Subcutaneous abdominal adipose tissue (tissue), 5 donors: ENCODE data around the gene TBC1D17.

Experiments
- H3K27ac ChIP-seq: one replicate; pipeline ENCODE4 v1.7.0; 2013; ENCODE audit warnings: low read depth, mild to moderate bottlenecking, inconsistent platforms, low read length, moderate library complexity
- H3K27me3 ChIP-seq, 5 donors: one replicate each; pipeline ENCODE4 v1.7.0; 2013; ENCODE audit warnings: low read length in 5 of 5, inconsistent platforms in 1 of 5; ENCODE audit not compliant: control insufficient read depth in 5 of 5, insufficient read depth in 4 of 5
- H3K36me3 ChIP-seq, 5 donors: one replicate each; pipeline ENCODE4 v1.7.0; 2013; ENCODE audit warnings: low read length in 5 of 5; ENCODE audit not compliant: control insufficient read depth in 5 of 5, insufficient read depth in 5 of 5
- H3K4me1 ChIP-seq, 5 donors: one replicate each; pipeline ENCODE4 v1.7.0; 2013; ENCODE audit warnings: low read length in 5 of 5, mild to moderate bottlenecking in 3 of 5, moderate library complexity in 1 of 5; ENCODE audit not compliant: control insufficient read depth in 5 of 5, insufficient read depth in 5 of 5
- H3K4me3 ChIP-seq, 5 donors: one replicate each; pipeline ENCODE4 v1.7.0; 2013; ENCODE audit warnings: low read length in 5 of 5, low read depth in 1 of 5
- H3K9ac ChIP-seq, 5 donors: one replicate each; pipeline ENCODE4 v1.7.0; 2013; ENCODE audit warnings: low read length in 5 of 5, mild to moderate bottlenecking in 4 of 5, moderate library complexity in 3 of 5
- H3K9me3 ChIP-seq, 5 donors: one replicate each; pipeline ENCODE4 v1.7.0; 2013; ENCODE audit warnings: low read length in 5 of 5; ENCODE audit not compliant: control insufficient read depth in 5 of 5
- donor health status: healthy.
- donor health status: healthy.
- donor health status: healthy.
- donor health status: healthy.
- donor health status: healthy.

TBC1D17 gene

GRCh38 chr19:49883094-49883493 lies 5.6 kb downstream of the TBC1D17 start:
- H3K4me3 ChIP-seq: no peak overlapping the region
- no peaks in the 10 kb centered on the region for H3K9me3 ChIP-seq
- peaks cover 0 to 85% (median 72%) of the 10 kb centered on the region in 5 donors for H3K36me3 ChIP-seq
- H3K27ac ChIP-seq: no peak overlapping the region
- peaks cover 0 to 22% (median 12%) of the 10 kb centered on the region in 5 donors for H3K4me1 ChIP-seq
- no peak overlapping the region for H3K9ac ChIP-seq
- no peaks in the 10 kb centered on the region for H3K27me3 ChIP-seq

- Histone ChIP-seq H3K4me1 (peaks cover 0 to 12% (median 2%) of the 10 kb centered on the region in 5 donors), H3K36me3 (peaks cover 0 to 81% (median 67%) of the 10 kb centered on the region in 5 donors), H3K27me3 (no peaks in the 10 kb centered on the region), H3K27ac (no peak overlapping the region), H3K9ac (no peak overlapping the region), H3K9me3 (no peaks in the 10 kb centered on the region), H3K4me3 (no peak overlapping the region)
Observed at GRCh38 chr19:49884109-49884508, 6.6 kb downstream of the TBC1D17 start.

GRCh38 chr19:49884760-49885159 lies 7.3 kb downstream of the TBC1D17 start:
- no peaks in the 10 kb centered on the region for H3K27me3 ChIP-seq

DNA sequence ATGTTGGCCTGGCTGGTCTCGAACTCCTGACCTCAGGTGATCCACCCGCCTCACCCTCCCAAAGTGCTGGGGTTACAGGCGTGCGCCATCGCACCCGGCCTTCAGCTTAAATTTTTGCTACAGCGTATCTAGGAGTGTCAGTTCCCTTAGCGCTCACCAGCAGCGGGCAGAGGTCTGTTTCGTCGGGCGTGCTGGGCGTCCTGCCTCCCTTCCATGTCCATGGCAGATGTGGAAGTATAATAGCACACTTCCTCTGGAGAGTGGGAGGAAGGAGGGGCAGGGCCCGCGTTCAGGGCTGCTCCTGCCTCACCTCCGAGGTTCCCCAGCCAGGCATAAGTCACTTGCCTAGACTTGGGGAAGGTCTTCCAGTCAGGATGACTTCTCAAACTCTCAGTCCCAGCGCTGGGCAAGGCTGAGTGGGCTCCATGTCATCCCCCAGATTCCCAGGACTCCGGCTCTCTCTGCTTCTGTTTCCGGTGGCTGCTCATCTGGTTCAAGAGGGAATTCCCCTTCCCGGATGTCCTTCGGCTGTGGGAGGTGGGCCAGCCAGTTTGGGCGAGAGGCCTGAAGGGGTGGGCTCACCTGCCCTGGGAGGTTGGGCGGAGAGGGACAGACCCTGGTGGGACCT lies 9.6 kb downstream of the TBC1D17 start:
- Histone ChIP-seq H3K4me3 (no peak overlapping the region), H3K4me1 (peaks cover 0 to 18% (median 13%) of the 10 kb centered on the region in 5 donors), H3K9me3 (no peaks in the 10 kb centered on the region), H3K9ac (peak overlapping the region in 1 of 5 donors; percentile 43), H3K27me3 (peaks cover 0 to 4% (median 0%) of the 10 kb centered on the region in 5 donors), H3K36me3 (peaks cover 0 to 52% (median 38%) of the 10 kb centered on the region in 5 donors), H3K27ac (no peak overlapping the region)

More at GRCh38 chr19:49884760-49885159, 7.3 kb downstream of the TBC1D17 start:
- Histone ChIP-seq H3K36me3 (peaks cover 0 to 75% (median 61%) of the 10 kb centered on the region in 5 donors), H3K27ac (no peak overlapping the region), H3K4me1 (peaks cover 0 to 11% (median 3%) of the 10 kb centered on the region in 5 donors), H3K9me3 (no peaks in the 10 kb centered on the region), H3K9ac (no peak overlapping the region), H3K4me3 (no peak overlapping the region)

- H3K4me3 ChIP-seq: no peak overlapping the region
- no peaks in the 10 kb centered on the region for H3K9me3 ChIP-seq
- H3K9ac ChIP-seq: peak overlapping the region in 1 of 5 donors; percentile 43
- peaks cover 0 to 18% (median 13%) of the 10 kb centered on the region in 5 donors for H3K4me1 ChIP-seq
- H3K27me3 ChIP-seq: peaks cover 0 to 11% (median 4%) of the 10 kb centered on the region in 5 donors
- H3K36me3 ChIP-seq: peaks cover 0 to 45% (median 31%) of the 10 kb centered on the region in 5 donors
- no peak overlapping the region for H3K27ac ChIP-seq
Observed at GRCh38 chr19:49887665-49888509, 10.4 kb downstream of the TBC1D17 start.

- Histone ChIP-seq H3K27me3 (peaks cover 0 to 13% (median 4%) of the 10 kb centered on the region in 5 donors), H3K36me3 (peaks cover 0 to 39% (median 25%) of the 10 kb centered on the region in 5 donors), H3K27ac (no peak overlapping the region), H3K4me3 (no peak overlapping the region), H3K9me3 (no peaks in the 10 kb centered on the region), H3K9ac (no peak overlapping the region), H3K4me1 (peaks cover 0 to 18% (median 13%) of the 10 kb centered on the region in 5 donors)
Observed at GRCh38 chr19:49888510-49888824, 11.0 kb downstream of the TBC1D17 start.

DNA sequence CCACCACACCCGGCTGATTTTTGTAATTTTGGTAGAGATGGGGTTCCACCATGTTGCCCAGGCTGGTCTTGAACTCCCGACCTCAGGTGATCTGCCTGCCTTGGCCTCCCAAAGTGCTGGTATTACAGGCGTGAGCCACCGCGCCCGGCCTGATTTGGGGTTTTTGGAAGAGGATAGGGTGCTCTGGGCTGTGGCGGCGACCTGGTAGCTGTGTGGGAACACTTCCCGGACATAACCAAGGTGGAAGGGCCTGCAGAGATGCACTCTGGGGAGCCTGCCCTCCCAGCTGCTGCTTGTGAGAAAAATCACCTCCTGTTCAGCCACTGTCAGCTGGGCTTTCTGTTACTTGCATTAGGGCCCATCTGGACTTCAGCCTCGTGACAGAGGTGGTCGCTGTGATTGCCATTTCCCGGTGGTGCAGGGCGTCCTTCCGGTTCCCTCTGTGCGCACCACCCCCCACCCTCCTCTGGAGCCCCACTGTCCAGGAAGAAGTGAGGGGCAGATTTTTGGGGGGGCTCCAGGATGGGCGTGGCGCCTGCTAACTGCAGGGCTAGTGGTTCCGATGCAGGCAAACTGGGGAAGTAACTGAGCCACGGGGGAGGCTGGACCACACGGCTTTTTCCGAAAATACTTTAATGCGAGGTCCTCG lies 11.7 kb downstream of the TBC1D17 start:
- Histone ChIP-seq H3K27me3 (peaks cover 0 to 13% (median 4%) of the 10 kb centered on the region in 5 donors), H3K4me1 (peaks cover 0 to 18% (median 13%) of the 10 kb centered on the region in 5 donors), H3K9me3 (no peaks in the 10 kb centered on the region), H3K36me3 (peaks cover 0 to 32% (median 18%) of the 10 kb centered on the region in 5 donors), H3K27ac (no peak overlapping the region), H3K4me3 (peak overlapping the region in 1 of 5 donors; percentile 49), H3K9ac (no peak overlapping the region)

DNA sequence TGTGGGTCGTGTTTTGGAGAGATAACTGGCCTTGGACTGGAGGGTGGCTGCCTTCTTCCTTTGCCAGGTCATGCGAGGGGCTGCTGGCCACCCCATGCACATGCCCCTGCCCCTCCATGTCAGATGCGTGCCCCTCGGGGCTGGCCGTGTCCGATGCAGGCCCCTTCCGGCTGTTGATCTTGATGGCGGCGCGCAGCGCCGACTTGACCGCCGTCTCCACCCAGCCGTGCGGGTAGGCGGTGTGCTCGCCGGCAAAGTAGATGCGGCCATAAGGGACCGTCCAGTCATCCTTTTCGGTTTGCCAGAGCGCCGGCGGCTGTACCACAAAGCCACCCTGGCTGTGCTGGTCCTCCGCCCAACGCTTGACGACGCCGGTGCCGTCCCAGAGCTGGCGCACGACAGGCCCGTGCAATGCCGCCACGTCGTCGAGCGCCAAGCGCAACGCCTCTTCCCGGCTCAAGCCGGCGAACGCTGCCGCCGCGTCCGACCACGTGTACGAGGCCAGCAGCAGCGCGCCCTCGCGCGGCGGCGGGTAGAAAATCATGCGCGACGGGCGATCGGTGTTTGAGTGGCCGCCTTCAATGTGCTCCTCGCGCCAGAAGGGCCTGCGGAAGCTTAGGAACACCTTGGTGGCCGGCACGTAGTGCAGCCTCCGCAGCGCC lies 12.3 kb downstream of the TBC1D17 start:
- H3K9me3 ChIP-seq: no peaks in the 10 kb centered on the region

More for the DNA sequence above, 12.3 kb downstream of the TBC1D17 start:
- Histone ChIP-seq H3K4me1 (peaks cover 0 to 18% (median 13%) of the 10 kb centered on the region in 5 donors), H3K4me3 (peak overlapping the region in 3 of 5 donors; percentile 49 to 51 (median 49)), H3K27me3 (peaks cover 0 to 13% (median 4%) of the 10 kb centered on the region in 5 donors), H3K9ac (no peak overlapping the region), H3K27ac (no peak overlapping the region), H3K36me3 (peaks cover 0 to 26% (median 12%) of the 10 kb centered on the region in 5 donors)
